AG09319 (cell line): ENCODE data around the gene BAZ1B.
"Not testable (repeated sequence)": the region's sequence is repeated elsewhere in the genome, so short reads cannot be mapped to it uniquely, and the experiment has no call there.

Experiments
- DNase-seq: peaks from one replicate; pipeline ENCODE4 v3.0.0-alpha.2; 2010; ENCODE audit warnings: low read depth; ENCODE audit errors: extremely low read depth
- TF ChIP-seq, protein P1 (sequence below): IDR thresholded peaks from 2 replicates; pipeline ENCODE4 v1.5.1; 2011; ENCODE audit warnings: low read depth, mild to moderate bottlenecking, inconsistent platforms, low read length, moderate library complexity

BAZ1B gene, protein sequence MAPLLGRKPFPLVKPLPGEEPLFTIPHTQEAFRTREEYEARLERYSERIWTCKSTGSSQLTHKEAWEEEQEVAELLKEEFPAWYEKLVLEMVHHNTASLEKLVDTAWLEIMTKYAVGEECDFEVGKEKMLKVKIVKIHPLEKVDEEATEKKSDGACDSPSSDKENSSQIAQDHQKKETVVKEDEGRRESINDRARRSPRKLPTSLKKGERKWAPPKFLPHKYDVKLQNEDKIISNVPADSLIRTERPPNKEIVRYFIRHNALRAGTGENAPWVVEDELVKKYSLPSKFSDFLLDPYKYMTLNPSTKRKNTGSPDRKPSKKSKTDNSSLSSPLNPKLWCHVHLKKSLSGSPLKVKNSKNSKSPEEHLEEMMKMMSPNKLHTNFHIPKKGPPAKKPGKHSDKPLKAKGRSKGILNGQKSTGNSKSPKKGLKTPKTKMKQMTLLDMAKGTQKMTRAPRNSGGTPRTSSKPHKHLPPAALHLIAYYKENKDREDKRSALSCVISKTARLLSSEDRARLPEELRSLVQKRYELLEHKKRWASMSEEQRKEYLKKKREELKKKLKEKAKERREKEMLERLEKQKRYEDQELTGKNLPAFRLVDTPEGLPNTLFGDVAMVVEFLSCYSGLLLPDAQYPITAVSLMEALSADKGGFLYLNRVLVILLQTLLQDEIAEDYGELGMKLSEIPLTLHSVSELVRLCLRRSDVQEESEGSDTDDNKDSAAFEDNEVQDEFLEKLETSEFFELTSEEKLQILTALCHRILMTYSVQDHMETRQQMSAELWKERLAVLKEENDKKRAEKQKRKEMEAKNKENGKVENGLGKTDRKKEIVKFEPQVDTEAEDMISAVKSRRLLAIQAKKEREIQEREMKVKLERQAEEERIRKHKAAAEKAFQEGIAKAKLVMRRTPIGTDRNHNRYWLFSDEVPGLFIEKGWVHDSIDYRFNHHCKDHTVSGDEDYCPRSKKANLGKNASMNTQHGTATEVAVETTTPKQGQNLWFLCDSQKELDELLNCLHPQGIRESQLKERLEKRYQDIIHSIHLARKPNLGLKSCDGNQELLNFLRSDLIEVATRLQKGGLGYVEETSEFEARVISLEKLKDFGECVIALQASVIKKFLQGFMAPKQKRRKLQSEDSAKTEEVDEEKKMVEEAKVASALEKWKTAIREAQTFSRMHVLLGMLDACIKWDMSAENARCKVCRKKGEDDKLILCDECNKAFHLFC (N-terminal part only)

DNA sequence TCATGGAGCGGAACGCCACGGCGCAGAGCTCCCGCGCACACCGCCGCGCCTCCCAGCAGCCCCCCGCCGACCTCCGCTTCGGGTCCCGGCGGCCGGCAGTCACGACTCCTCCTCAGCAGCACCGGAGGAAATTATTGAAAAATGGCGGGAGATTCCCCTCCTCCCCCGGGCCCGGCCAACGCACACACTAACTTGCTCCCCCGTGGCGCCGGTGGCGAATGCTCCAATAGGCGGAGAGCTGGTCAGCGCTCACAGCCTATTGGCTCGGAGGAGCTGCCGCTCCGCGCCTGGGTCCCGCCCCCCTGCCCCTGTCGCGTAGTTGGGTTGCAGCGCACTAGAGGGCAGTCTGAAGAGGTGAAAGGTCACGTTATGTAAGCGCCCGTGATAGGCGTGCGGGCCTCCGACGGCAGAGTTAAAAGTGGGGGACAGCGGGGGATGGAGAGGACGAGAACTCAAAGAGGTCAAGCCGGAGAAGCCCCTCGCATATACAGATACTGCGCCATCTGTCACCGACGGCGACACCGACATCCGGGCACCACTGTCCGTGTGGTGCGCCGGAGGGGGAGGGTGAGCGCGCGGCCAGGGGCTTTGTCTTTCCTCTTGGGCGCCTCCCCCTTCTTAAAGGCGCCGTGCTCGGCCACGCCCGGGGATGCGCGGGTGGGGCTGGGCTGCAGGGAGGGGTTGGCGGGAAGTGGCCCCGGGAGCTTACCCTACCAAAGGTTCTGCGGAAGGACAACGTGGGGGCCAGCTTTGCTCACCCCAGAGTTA, at the start of gene BAZ1B:
Gene BAZ1B (minus strand): TSS at position 189 of the 768 bp plus-strand sequence. CDS start 360 bp downstream, outside the sequence.
- DNase-seq, result peak; percentile 95
- TF ChIP-seq, protein P1, sequence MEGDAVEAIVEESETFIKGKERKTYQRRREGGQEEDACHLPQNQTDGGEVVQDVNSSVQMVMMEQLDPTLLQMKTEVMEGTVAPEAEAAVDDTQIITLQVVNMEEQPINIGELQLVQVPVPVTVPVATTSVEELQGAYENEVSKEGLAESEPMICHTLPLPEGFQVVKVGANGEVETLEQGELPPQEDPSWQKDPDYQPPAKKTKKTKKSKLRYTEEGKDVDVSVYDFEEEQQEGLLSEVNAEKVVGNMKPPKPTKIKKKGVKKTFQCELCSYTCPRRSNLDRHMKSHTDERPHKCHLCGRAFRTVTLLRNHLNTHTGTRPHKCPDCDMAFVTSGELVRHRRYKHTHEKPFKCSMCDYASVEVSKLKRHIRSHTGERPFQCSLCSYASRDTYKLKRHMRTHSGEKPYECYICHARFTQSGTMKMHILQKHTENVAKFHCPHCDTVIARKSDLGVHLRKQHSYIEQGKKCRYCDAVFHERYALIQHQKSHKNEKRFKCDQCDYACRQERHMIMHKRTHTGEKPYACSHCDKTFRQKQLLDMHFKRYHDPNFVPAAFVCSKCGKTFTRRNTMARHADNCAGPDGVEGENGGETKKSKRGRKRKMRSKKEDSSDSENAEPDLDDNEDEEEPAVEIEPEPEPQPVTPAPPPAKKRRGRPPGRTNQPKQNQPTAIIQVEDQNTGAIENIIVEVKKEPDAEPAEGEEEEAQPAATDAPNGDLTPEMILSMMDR, result no peak; the same call in 1 of the 2 replicates

DNA sequence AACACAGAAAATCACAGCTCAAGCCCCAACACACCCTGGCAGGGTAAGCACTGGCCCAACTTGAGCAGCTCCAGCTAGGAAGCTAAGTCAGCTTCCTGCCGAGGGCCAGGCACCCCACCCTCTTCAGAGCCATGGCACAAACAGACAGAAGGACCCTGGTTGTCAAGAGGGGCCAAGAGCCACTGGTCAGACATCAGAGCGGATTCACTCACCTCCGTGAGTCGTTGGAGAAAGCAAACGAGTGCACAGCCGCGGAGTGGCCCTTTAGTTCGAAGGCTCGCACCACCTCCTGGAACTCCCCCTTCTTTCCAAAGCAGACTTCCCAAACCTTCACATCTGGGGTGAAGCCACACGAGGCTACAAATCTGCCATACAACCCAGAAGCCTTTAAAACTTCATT, 48.9 kb upstream of the BAZ1B start:
- TF ChIP-seq, protein P1, result no peak
- DNase-seq, result no peak

DNA sequence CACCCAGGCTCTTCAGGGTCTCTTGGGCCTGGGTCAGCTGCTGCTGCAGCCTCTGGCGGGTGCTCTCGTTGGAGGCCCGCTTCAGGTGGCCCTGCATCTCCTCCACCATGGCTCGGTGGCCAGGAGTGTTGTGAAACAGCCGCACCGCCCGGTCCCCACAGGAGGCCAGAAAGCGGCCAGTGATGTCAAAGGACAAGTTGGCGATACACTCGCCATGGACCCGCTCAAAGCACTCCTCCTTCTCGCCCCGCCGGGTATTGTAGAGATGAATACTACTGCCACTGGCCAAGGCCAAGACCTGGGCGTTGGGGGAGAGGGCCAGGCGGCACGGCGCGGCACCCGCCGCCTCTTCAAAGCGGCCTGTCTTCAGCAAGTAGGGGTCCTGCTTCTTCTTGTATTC, 48.4 kb upstream of the BAZ1B start:
- no peak for DNase-seq
- TF ChIP-seq, protein P1, result no peak

DNA sequence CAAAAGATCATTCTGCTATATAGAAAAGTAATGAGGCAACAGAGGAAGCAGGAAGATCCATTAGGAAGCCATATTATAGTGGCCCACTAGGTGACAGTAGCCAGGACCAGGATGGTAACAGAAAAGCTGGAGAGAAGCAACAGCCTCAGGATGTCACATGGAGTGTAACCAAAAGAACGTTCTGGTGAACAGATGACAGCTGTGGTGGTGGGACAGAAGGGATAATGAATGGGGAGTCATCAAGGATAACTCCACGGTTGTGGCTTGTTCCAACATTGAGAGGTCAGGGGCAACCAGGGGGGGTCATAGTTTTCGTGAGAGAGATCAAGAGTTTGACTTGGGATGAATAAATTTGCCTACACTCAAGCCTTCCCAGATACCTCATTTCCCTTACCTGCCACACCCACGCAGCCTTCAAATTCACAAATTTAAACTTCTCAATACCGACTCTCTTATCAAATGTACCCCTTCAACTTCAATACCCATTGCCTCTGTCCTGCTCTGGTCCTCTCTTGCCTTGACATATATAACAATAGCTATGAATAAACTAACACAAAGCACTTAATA, 47.0 kb upstream of the BAZ1B start:
- no peak for DNase-seq
- TF ChIP-seq, protein P1, result no peak

DNA sequence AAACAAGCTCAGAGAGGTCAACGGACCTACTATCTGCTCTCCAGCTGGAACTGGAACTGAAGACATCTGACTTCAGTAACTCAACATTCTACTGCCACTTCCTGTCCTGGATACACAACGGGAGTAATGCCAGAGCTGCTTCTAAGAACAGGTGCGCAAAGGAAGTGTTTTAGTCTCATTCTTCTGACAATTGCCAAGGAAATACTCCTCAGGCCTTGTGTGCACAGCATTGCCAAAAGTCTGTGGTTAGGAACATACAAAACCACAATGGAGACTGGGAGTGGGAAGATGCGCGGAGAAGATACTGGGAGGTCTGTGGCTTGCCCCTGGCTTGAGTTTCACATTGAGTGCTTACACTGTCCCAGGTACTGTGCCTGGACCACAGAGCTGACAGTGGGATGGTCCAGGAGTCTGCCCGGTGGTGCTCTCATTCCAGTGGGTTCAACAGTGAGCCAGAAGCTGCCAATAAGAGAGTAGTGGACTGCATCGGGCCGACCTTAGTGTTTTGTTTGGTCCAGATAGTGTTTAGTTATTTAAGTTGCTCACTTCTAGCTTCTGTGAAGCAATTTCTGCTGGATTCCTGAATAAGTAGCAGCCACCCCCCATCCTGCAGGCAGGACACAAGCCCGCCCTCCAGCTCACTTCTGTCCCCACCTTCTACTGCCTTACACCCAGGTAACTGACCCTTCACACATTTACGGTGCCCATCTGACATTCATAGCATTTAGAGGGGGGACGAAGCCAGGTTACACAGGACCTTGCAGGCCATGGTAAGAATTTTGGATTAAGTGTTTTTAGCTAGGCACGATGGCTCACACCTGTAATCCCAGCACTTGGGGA, 46.0 kb upstream of the BAZ1B start:
- no peak for DNase-seq
- TF ChIP-seq, protein P1, result no peak

DNA sequence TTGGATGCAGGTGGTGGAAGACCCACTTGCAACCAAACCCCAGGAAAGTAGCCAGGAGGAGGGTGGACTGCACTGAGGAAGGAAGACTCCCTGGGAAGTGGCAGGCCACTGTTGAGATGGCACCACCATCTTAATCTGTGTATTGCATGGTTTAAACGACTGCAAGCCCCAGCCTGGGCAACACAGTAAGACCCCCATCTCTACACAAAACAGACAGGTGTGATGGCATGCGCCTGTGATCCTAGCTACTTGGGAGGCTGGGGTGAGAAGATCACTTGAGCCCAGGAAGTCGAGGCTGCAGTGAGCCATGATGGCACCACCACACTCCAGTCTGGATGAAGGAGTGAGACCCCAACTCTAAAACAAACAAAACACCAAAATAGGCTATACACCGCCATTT, 45.0 kb upstream of the BAZ1B start:
- TF ChIP-seq, protein P1, result no peak
- DNase-seq, result no peak

DNA sequence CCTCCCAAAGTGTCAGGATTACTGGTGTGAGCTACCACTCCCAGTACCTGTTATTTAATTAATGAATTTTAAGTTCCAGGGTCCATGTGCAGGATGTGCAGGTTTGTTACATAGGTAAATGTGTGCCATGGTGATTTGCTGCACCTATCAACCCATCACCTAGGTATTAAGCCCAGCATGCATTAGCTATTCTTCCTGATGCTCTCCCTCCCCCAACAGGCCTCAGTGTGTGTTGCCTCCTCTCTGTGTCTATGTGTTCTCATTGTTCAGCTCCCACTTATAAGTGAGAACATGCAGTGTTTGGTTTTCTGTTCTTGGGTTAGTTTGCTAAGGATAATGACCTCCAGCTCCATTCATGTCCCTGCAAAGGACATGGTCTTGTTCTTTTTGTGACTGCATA, 44.3 kb upstream of the BAZ1B start:
- DNase-seq, result not testable (repeated sequence)
